Activated CD4-positive, alpha-beta T cell treated with anti-CD3 and anti-CD28 coated beads, Interleukin-2, amount 50 U/mL, for 1 hour (primary cell): ENCODE results near the gene SUMF2.
"Not testable (repeated sequence)": the region's sequence is repeated elsewhere in the genome, so short reads cannot be mapped to it uniquely, and the experiment has no call there.

Experiments used
- DNase-seq: peaks from one replicate; pipeline ENCODE4 v3.0.0-alpha.2; 2020

SUMF2 gene

DNA sequence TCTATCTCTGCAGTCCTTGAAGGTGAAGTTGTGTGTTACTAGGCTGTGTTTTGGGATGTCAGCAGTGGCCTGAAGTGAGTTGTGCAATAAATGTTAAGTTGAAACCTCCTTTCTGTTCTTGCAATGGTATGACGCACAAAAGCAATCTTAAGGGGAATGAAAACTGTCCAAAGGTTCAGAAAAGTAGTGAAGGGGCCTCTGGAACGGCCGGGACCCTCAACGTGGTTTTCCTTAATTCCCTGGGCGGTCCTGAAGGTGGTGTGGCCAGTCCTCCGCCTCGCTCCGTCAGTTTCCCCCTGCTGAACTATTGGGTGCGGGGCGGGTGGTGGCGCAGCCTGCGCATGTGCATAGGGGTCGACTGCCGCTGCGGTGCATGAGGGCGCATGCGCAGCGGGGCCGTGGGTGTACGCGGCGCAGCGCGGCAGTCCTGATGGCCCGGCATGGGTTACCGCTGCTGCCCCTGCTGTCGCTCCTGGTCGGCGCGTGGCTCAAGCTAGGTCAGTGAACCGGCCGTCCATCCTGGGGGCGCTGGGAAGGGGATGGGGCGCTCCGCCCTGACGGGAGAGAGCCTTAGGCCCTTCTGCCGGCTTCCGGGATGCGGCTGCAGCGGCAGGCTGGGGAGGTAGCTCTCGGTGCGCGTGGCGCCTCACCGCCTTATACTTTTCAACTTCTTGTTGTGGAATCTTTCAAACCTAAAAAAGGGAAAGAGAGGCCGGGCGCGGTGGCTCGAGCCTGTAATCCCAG lies at the start of gene SUMF2:
Gene SUMF2, plus strand, starts transcription at position 405 of the 744 bp plus-strand sequence. Its CDS starts 26 bp downstream, at position 431.
- peak; percentile 89 for DNase-seq

- DNase-seq: not testable (repeated sequence)
These were observed 47.1 kb upstream of the SUMF2 start for GRCh38 chr7:56017015-56017414.

GRCh38 chr7:56019501-56019900 lies 44.6 kb upstream of the SUMF2 start:
- no peak for DNase-seq

GRCh38 chr7:56023500-56023899 lies 40.6 kb upstream of the SUMF2 start:
- no peak for DNase-seq

DNA sequence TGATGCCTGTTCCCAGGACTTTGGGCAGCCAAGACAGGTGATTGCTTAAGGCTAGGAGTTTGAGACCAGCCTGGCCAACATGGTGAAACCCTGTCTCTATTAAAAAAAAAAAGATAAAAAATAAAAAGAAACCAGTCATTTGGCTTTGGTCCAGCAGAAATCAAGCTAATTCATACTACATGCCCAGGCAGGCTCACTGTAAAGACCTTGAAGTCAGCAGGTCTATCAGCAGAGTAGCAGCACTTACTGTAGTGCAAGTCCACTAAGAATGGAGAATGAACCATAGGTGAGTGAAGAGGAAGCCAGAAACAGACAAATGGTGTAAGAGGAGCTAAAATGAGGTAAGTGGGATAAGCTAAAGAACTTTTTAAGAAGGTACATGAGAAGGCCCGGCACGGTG lies 37.5 kb upstream of the SUMF2 start:
- DNase-seq: no peak

GRCh38 chr7:56028942-56029630 lies 35.0 kb upstream of the SUMF2 start:
- no peak for DNase-seq

GRCh38 chr7:56030340-56030739 lies 33.7 kb upstream of the SUMF2 start:
- DNase-seq: no peak

DNA sequence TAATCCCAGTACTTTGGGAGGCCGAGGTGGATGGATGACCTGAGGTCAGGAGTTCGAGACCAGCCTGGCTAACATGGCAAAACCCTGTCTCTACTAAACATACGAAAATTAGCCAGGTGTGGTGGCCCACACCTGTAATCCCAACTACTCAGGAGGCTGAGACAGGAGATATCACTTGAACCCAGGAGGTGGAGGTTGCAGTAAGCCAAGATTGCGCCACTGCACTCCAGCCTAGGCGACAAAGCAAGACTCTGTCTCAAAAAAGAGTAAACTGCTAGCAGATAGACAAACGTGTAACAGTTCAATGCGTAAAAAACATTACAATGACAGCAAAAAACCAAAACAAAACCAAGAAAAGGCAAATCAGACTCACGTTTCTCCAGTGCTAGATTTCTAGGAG lies 32.5 kb upstream of the SUMF2 start:
- DNase-seq: not testable (repeated sequence)

DNA sequence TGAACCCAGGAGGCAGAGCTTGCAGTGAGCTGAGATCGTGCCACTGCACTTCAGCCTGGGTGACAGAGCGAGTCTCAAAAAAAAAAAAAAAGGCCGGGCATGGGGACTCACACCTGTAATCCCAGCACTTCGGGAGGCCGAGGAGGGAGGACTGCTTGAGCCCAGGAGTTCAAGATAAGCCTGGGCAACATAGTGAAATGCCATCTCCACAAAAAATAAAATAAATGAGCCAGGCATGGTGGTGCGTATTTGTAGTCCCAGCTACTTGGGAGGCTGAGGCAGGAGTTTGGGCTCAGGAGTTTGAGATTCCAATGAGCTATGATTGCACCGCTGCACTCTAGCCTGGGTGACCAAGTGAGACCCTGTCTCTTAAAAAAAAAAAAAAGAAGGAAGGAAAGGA lies 31.5 kb upstream of the SUMF2 start:
- DNase-seq: not testable (repeated sequence)

DNA sequence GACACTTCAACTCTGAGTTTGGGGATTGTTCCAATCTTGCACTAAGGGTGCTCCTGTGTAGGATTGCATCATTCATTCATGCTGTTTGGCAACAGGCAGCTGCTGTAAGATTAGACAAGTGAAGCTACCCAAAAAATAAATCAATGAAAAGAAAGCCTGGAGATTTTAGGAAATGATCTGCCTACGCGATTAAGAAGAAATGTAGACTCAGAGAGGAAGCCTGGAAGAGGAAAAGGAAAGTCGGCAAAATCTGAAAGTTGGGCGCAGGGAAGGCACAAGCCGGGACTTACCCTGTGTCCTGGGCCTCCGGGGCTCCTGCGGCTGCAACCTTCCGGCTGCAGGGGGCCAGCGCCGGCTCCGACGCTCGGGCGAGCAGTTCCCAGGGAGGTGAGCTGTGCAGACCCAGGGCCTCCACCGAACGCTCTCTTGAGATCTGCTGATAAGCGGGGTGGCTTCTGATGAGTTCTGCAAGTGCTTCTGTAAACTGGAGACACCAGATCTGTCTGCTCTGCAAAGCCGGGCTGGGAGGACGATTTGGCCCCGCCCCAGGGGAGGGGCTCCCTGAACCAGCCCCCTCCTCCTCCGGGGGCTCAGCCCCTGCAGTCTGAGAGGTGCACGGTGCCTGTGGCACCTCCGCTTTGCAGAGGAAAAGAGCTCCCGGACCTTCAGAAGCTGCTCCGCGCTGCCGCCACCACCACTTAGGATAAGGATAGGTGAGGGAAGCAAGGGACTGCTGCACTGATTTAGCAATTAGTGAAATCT lies 30.2 kb upstream of the SUMF2 start:
- peak; percentile 65 for DNase-seq

GRCh38 chr7:56040730-56041129 lies 23.4 kb upstream of the SUMF2 start:
- no peak for DNase-seq

DNA sequence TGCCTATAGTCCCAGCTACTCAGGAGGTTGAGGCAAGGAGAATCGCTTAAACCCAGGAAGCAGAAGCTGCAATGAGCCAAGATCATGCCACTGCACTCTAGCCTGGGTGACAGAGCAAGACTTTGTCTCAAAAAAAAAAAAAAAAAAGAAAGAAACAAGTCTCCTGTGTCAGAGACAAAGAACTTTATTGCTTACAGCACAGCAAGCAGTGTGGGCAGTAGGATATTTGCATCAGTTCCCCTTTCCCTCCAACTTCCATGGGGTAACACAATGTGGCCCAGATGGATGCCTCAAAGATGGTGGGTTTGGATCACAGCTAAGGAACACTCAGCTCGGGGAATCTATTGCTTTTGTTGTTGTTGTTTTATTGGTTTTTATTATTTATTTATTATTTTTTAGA lies 18.3 kb upstream of the SUMF2 start:
- DNase-seq: not testable (repeated sequence)

GRCh38 chr7:56046721-56047445 lies 17.2 kb upstream of the SUMF2 start:
- DNase-seq: no peak

GRCh38 chr7:56047446-56048116 lies 16.5 kb upstream of the SUMF2 start:
- DNase-seq: not testable (repeated sequence)

DNA sequence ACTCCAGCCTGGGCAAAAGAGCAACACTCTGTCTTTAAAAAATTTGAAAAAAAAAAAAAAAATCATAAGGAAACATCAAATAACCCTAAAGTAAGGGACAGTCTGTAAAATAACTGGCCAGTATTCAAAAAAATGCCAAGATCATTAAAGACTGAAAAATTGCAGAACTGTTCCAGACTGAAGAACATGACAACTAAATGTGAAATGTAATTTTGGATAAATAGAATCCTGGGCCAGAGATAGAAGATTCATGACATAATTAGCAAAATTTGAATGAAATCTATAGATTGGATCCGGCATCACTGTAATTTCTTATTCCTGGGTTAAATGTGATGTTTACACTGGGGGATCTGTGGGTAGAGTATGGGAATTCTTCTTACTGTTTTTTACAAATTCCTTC lies 15.8 kb upstream of the SUMF2 start:
- no peak for DNase-seq

DNA sequence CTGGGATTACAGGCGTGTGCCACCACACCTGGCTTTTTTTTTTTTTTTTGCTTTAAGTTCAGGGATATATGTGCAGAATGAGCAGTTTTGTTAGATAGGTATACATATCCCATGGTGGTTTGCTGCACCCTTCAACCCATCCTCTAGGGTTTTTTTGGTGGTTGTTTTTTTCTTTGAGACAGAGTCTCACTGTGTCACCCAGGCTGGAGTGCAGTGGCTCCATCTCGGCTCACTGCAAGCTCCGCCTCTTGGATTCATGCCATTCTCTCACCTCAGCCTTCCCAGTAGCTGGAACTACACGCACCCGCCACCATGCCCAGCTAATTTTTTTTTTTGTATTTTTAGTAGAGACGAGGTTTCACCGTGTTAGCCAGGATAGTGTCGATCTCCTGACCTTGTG lies 15.3 kb upstream of the SUMF2 start:
- DNase-seq: not testable (repeated sequence)

GRCh38 chr7:56051053-56051338 lies 13.1 kb upstream of the SUMF2 start:
- DNase-seq: no peak

DNA sequence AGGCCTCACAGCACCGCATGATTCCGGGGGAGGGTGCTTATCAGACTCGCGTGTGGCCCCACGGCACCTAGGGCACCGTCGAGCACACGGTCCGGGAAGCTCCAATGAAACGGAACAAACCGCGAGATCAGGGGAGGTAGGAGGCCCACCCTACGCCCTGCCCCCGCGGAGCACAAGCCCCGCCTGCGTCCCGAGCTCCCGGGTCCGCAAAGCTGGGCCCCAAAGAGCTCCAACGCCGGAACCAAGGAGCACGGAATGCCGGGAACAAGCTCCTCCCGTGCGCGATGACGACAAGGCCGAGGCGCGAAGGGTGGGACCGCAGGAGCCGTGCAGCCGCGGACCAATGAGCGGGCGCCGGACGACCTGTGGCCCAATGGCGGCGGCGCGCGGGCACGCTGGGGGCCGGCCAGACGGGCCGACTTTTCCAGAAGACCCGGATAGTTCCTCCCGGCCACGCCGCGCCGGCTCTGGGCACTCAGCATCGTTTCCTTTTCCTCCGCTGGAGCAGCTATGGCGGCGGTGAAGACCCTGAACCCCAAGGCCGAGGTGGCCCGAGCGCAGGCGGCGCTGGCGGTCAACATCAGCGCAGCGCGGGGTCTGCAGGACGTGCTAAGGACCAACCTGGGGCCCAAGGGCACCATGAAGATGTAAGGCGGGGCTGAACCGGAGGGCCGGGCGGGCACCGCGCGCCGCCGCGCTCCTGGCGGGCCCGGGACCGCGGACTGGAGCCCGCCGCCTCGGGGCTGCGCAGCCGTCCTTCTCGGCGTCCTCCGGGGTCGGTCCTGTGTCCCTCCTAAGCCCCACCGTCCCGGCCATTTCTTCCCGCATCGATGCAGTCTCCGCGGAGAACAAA lies 12.5 kb upstream of the SUMF2 start, which contains the start of the genes CCT6A and PSPH:
Gene CCT6A, plus strand, starts transcription at position 427 of the 853 bp plus-strand sequence. Its CDS starts 84 bp downstream, at position 511.
Gene PSPH, minus strand, starts transcription at position 106 of the 853 bp plus-strand sequence. CDS start 30,232 bp downstream, outside the sequence.
- DNase-seq: peak; percentile 83

- DNase-seq: no peak
These were observed 10.7 kb upstream of the SUMF2 start for GRCh38 chr7:56053379-56053778.

DNA sequence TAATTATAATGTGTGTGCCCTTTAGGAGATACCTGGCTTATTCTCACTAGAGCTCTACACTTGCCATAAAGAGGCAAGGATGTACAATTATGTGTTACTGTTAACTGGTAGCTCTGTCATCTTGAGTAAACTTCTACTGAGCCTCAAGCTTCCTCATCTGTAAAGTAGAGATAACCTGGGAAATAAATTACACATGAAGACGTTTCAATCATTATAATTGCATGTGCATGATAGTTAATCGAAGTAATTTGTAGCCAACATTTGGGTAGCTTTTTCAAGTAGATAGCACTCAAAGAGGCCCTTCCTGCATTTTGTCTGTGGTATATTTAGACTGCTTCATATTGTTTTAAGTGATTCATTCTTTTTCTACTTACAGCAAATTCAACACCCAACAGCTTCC lies 10.1 kb upstream of the SUMF2 start:
- DNase-seq: no peak

- no peak for DNase-seq
These were observed 1.7 kb upstream of the SUMF2 start for GRCh38 chr7:56062382-56062781.
